K562 (cell line): ENCODE results near the gene SDK1. TPM values are rescaled to one million over a fixed set of nuclear protein-coding genes. Genes with fewer than 3 reads are reported as not detected.

Experiments used
- ATAC-seq: fragments of 200-7000 bp; cut with Tn5 transposase; 3 replicates; pipeline ENCODE4 v1.9.1; 2020; ENCODE audit warnings: moderate library complexity
- BruUV-seq: library from RNA; stranded (reverse); fragments of 400-500 nt; replicated peaks from 2 replicates; lab custom pipeline; 2021; lab: Mats Ljungman, UMichigan
- CTCF ChIA-PET: fragments of 300-600 bp; formaldehyde crosslinking; extraction: SDS; loops from one replicate; lab custom pipeline; 2021; ENCODE audit warnings: low intra/inter-chr PET ratio; lab: Yijun Ruan, JAX
- POLR2A ChIA-PET: fragments of 300-600, 350-650 bp; sonication (Branson Sonifier 250); formaldehyde crosslinking; extraction: SDS; loops from one replicate; lab custom pipeline; 2021; ENCODE audit warnings: antibody characterized with exemption, inconsistent platforms; lab: Yijun Ruan, JAX
- DNase-seq, 4 experiments: peaks; one replicate each; pipeline versions ENCODE4 v3.0.0 to v3.0.0-alpha.2; 2011 to 2018; ENCODE audit warnings: low spot score in 3 of 4, mixed read lengths in 3 of 4; ENCODE audit errors: extremely low read depth in 1 of 4
- FAIRE-seq: peaks from 2 replicates; lab custom pipeline; 2011; peaks lifted over from hg19 to GRCh38; lab: Jason Lieb, UNC
- H2AFZ ChIP-seq: 2 replicates; pipeline ENCODE4 v1.6.0; 2011; ENCODE audit warnings: low read depth, low read length, control low read depth, inconsistent platforms
- H3K27ac ChIP-seq: fragments of 200-600 bp; 3 replicates; pipeline ENCODE4 v1.8.0; 2011; ENCODE audit warnings: low read depth, mild to moderate bottlenecking, control low read depth, inconsistent platforms, low read length, moderate library complexity, mixed read lengths; ENCODE audit errors: extremely low read depth
- H3K27me3 ChIP-seq, 2 experiments: fragments of 300-600 bp in 1 of 2; 2 replicates in 1 of 2; 3 replicates in 1 of 2; pipeline versions ENCODE4 v1.6.0 to v1.8.0; 2011; ENCODE audit warnings: inconsistent platforms in 2 of 2, low read length in 2 of 2, mild to moderate bottlenecking in 1 of 2, mixed read lengths in 1 of 2, moderate library complexity in 1 of 2; ENCODE audit not compliant: control insufficient read depth in 2 of 2, insufficient read depth in 2 of 2
- H3K36me3 ChIP-seq: fragments of 300-600 bp; 3 replicates; pipeline ENCODE4 v1.8.0; 2011; ENCODE audit warnings: mild to moderate bottlenecking, low read length, inconsistent platforms; ENCODE audit not compliant: control insufficient read depth, insufficient read depth
- H3K4me1 ChIP-seq, 2 experiments: fragments of 200-600 bp in 1 of 2; replicated peaks in 1 of 2; 2 replicates in 1 of 2; 3 replicates in 1 of 2; pipeline versions ENCODE4 v1.5.1 to v1.8.0; 2011; ENCODE audit warnings: inconsistent platforms in 2 of 2, low read length in 2 of 2, mild to moderate bottlenecking in 1 of 2, mixed read lengths in 1 of 2, moderate library complexity in 1 of 2; ENCODE audit not compliant: control insufficient read depth in 2 of 2, insufficient read depth in 2 of 2
- H3K4me2 ChIP-seq: 2 replicates; pipeline ENCODE4 v1.6.1; 2011; ENCODE audit warnings: low read length, control low read depth, inconsistent platforms, mixed read lengths; ENCODE audit not compliant: insufficient read depth
- H3K4me3 ChIP-seq: fragments of 200-600 bp; sonication (generic), shearing (Covaris generic); 2 replicates; pipeline ENCODE4 v1.5.1; 2016; ENCODE audit warnings: control low read depth, inconsistent platforms
- H3K79me2 ChIP-seq: fragments of 200-600 bp; 3 replicates; pipeline ENCODE4 v1.8.0; 2011; ENCODE audit warnings: low read length, inconsistent platforms; ENCODE audit not compliant: control insufficient read depth, insufficient read depth
- H3K9ac ChIP-seq, 2 experiments: 2 replicates each; pipeline versions ENCODE4 v1.6.0 to v1.6.1; 2011; ENCODE audit warnings: low read depth in 2 of 2, low read length in 2 of 2, control low read depth in 1 of 2, inconsistent platforms in 1 of 2, mild to moderate bottlenecking in 1 of 2, mixed read lengths in 1 of 2; ENCODE audit not compliant: insufficient read depth in 1 of 2
- H3K9me1 ChIP-seq: one replicate; pipeline ENCODE4 v1.6.0; 2011; ENCODE audit warnings: inconsistent platforms, mild to moderate bottlenecking, low read length, moderate library complexity; ENCODE audit not compliant: control insufficient read depth, insufficient read depth
- H3K9me3 ChIP-seq: replicated peaks from 2 replicates; pipeline ENCODE4 v1.5.1; 2011; ENCODE audit warnings: low read depth, low read length, inconsistent platforms; ENCODE audit not compliant: control insufficient read depth, insufficient read depth
- H4K20me1 ChIP-seq: replicated peaks from 2 replicates; pipeline ENCODE4 v1.6.1; 2011; ENCODE audit warnings: low read length, inconsistent platforms, mixed read lengths; ENCODE audit not compliant: control insufficient read depth, insufficient read depth
- AFF4 ChIP-seq: sonication (generic); formaldehyde crosslinking; IDR thresholded peaks from 2 replicates; pipeline ENCODE4 v1.8.0; 2023; ENCODE audit warnings: mild to moderate bottlenecking, missing genetic modification reagents
- HEY1 ChIP-seq: fragments of 250-450 bp; sonication (Bioruptor Pico); IDR thresholded peaks from 2 replicates; pipeline ENCODE4 v1.5.0; 2020; ENCODE audit warnings: mild to moderate bottlenecking, moderate library complexity, borderline replicate concordance
- MCM2 ChIP-seq: fragments of 450-650 bp; IDR thresholded peaks from 2 replicates; pipeline ENCODE4 v1.6.1; 2017; ENCODE audit warnings: low read depth, mild to moderate bottlenecking
- TCF3 ChIP-seq: sonication (generic); formaldehyde crosslinking; IDR thresholded peaks from 2 replicates; pipeline ENCODE4 v1.4.0; 2020; ENCODE audit warnings: mild to moderate bottlenecking, missing genetic modification reagents
- ZBTB1 ChIP-seq: sonication (generic); formaldehyde crosslinking; IDR thresholded peaks from 2 replicates; pipeline ENCODE4 v1.8.1; 2023; ENCODE audit warnings: missing genetic modification reagents, low read depth, mild to moderate bottlenecking, borderline replicate concordance
- ZNF174 ChIP-seq: fragments of 250-450 bp; sonication (Bioruptor Pico); IDR thresholded peaks from 2 replicates; pipeline ENCODE4 v1.4.0; 2020; ENCODE audit warnings: mild to moderate bottlenecking
- WGBS: fragments of 100-300 bp; shearing (Covaris generic); methylation state at CpG from one replicate; pipeline ENCODE4 v1.1.6; 2016; ENCODE audit warnings: low coverage, mixed read lengths; ENCODE audit not compliant: insufficient coverage; ENCODE audit errors: missing lambda C conversion rate; 5-methylcytosine and 5-hydroxymethylcytosine counted together
- in situ Hi-C: fragments of 300-500 bp; cut with MboI; formaldehyde crosslinking; loops from 4 replicates; pipeline ENCODE4 v1.15.0; 2018; ENCODE audit warnings: inconsistent platforms, mixed read lengths
- intact Hi-C: fragments of 100-400 bp; cut with micrococcal nuclease; formaldehyde crosslinking; loops from 2 replicates; pipeline ENCODE4 v1.14.2; 2022
- polyA plus RNA-seq, 8 experiments: library from polyadenylated mRNA; depleted of rRNA in 4 of 8; stranded (reverse) in 5 of 8; unstranded in 3 of 8; fragments of >200 nt; fragmentation: Nextera tagmentation in 2 of 8; fragmentation: Illumina TruSeq in 1 of 8; extraction: Ambion mirVana in 2 of 8; extraction: Trizol in 1 of 8; gene quantifications; 2 replicates each; pipeline versions ENCODE4 v1.2.1 to v1.2.3, GENCODE V29; 2011 to 2014; ENCODE audit warnings: inconsistent platforms in 1 of 8, missing spikeins in 1 of 8
- total RNA-seq, 7 experiments: library from RNA; depleted of rRNA in 6 of 7; stranded (reverse); fragments of >200 nt in 6 of 7; fragmentation: Illumina TruSeq in 2 of 7; extraction: Trizol in 2 of 7; gene quantifications; 2 replicates each; pipeline versions ENCODE4 v1.2.1 to v1.2.3, GENCODE V29; 2011 to 2021; ENCODE audit warnings: low replicate concordance in 1 of 7
- TF ChIP-seq, protein P1 (sequence below): fragments of 450-650 bp; conservative IDR thresholded peaks from 2 replicates; pipeline ENCODE4 v1.6.1; 2016; ENCODE audit warnings: missing genetic modification characterization, low read depth, mild to moderate bottlenecking, control low read depth, missing compliant biosample characterization
- TF ChIP-seq, protein P2 (sequence below): fragments of 150-350 bp; conservative IDR thresholded peaks from 2 replicates; pipeline ENCODE4 v1.6.1; 2014; ENCODE audit warnings: low read length

SDK1 gene
- total and polyA plus RNA-seq, 9 of the 15 experiments (the other 6 are each of a cell fraction or from before 2014, with no cell fraction given): 0.16 TPM; not detected in 8

DNA sequence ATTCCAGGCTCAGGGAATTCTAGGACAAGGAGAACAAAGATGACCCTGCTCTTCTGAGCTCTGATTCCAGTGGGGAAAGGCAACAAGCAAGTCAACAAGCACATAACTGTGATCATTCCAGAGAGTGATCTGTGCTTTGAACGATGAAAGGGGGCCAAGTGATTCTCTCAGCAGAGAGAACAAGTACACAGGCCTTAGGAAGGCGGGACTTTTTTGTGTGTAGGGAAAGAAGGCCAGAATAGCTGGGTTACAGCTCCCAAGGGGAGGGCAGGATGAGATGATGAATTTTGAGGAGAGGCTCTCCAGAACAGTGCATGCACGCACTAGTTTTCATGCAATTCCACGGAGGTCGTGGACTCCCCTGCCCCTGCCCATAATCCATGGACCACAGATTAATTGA, 565.2 kb downstream of the SDK1 start:
- Histone ChIP-seq H3K4me1 (no peaks in the 10 kb centered on the region), H2AFZ (no peak overlapping the region), H4K20me1 (no peaks in the 10 kb centered on the region), H3K27me3 (peaks cover 0 to 4% of the 10 kb centered on the region in 2 experiments; a peak in 3 of 5 replicates), H3K9ac (no peak overlapping the region), H3K4me2 (no peak overlapping the region), H3K4me3 (no peak overlapping the region), H3K9me1 (no peaks in the 10 kb centered on the region), H3K9me3 (no peaks in the 10 kb centered on the region), H3K27ac (no peak overlapping the region), H3K79me2 (no peaks in the 10 kb centered on the region), H3K36me3 (no peaks in the 10 kb centered on the region)
- no peak for DNase-seq
- no peak for FAIRE-seq
- no TSS peak for BruUV-seq
- intact Hi-C loops (no loop called here), in situ Hi-C loops (no loop called here)
- WGBS: 0% methylated on average over 4 of the region's 5 CpGs
- ChIA-PET POLR2A (interaction anchor here (0.6 kb wide), 1 partner anchor 24 kb away, joined by 4 read pairs; no protein-coding TSS in a partner anchor), CTCF (no interaction called here)
- ATAC-seq: no peak
- TF ChIP-seq, protein P1, sequence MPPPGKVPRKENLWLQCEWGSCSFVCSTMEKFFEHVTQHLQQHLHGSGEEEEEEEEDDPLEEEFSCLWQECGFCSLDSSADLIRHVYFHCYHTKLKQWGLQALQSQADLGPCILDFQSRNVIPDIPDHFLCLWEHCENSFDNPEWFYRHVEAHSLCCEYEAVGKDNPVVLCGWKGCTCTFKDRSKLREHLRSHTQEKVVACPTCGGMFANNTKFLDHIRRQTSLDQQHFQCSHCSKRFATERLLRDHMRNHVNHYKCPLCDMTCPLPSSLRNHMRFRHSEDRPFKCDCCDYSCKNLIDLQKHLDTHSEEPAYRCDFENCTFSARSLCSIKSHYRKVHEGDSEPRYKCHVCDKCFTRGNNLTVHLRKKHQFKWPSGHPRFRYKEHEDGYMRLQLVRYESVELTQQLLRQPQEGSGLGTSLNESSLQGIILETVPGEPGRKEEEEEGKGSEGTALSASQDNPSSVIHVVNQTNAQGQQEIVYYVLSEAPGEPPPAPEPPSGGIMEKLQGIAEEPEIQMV (tag): no peak
- TF ChIP-seq ZBTB1 (no peak), ZNF174 (CRISPR knock-in tag) (no peak), MCM2 (no peak), TCF3 (CRISPR knock-in tag) (no peak), HEY1 (CRISPR knock-in tag) (no peak), AFF4 (no peak)
- TF ChIP-seq, protein P2, sequence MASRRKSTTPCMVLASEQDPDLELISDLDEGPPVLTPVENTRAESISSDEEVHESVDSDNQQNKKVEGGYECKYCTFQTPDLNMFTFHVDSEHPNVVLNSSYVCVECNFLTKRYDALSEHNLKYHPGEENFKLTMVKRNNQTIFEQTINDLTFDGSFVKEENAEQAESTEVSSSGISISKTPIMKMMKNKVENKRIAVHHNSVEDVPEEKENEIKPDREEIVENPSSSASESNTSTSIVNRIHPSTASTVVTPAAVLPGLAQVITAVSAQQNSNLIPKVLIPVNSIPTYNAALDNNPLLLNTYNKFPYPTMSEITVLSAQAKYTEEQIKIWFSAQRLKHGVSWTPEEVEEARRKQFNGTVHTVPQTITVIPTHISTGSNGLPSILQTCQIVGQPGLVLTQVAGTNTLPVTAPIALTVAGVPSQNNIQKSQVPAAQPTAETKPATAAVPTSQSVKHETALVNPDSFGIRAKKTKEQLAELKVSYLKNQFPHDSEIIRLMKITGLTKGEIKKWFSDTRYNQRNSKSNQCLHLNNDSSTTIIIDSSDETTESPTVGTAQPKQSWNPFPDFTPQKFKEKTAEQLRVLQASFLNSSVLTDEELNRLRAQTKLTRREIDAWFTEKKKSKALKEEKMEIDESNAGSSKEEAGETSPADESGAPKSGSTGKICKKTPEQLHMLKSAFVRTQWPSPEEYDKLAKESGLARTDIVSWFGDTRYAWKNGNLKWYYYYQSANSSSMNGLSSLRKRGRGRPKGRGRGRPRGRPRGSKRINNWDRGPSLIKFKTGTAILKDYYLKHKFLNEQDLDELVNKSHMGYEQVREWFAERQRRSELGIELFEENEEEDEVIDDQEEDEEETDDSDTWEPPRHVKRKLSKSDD: no peak
